M059J (cell line): ENCODE results near the gene LIPA. TPM values are rescaled to one million over a fixed set of nuclear protein-coding genes. Genes with fewer than 3 reads are reported as not detected.
"Not testable (repeated sequence)": the region's sequence is repeated elsewhere in the genome, so short reads cannot be mapped to it uniquely, and the experiment has no call there.

ENCODE experiments used
- DNase-seq: peaks from one replicate; pipeline ENCODE4 v3.0.0-alpha.2; 2012; ENCODE audit warnings: low read depth
- total RNA-seq: library from RNA; depleted of rRNA; stranded (reverse); fragments of >200 nt; shearing (Covaris generic); gene quantifications from 2 replicates; pipeline ENCODE4 v1.2.3, GENCODE V29; 2014

The LIPA gene
- total RNA-seq, 1 experiment from 2014 or later: 149 TPM

DNA sequence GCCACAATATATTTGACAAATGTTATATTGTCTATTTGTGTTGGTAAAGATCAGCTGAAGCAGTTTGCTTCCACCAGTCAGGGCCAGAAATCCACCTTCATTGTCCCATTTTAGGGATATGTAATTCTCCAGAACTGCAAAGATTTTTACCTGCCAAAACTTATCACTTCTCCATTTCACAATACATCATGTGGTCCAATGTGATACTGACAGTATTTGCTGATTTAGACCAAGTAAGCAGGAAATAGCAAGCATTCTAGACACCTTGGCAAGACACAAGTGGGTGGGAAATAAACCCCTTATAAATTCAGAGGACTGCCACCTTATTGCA lies 18.5 kb upstream of the LIPA start:
- no peak for DNase-seq

DNA sequence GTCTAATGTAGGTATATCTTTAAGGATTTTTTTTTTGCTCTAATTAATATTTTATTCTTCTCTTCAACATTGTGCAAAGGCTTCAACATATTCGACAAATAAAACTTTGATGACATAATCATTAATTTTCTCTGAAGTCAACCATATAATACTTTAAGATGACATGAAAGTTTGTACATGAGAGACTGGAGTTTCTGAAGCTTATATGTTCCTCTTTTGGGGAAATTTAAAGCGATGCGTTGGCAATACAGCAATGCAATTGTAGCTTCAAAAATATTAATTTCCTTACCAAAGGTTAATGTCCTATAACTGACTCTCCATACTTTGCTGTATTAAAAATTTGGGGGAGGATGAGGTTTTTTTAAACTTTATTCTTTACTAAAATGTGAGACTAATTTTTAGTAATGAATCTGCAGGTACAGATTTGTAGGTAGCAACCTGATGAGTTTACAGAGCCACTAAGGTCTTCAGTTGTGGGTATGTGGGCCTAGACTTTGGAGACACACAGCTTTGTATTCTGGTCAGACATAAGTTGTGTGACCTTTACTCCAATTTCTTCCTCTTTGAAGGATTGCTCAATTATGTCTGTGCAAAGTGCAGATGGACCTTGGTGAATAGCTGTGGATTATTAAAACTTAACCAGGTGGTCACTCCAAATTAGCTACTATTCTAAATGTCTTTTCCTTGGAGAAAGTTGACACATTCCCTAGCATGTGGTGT lies 18.0 kb upstream of the LIPA start:
- DNase-seq: no peak

DNA sequence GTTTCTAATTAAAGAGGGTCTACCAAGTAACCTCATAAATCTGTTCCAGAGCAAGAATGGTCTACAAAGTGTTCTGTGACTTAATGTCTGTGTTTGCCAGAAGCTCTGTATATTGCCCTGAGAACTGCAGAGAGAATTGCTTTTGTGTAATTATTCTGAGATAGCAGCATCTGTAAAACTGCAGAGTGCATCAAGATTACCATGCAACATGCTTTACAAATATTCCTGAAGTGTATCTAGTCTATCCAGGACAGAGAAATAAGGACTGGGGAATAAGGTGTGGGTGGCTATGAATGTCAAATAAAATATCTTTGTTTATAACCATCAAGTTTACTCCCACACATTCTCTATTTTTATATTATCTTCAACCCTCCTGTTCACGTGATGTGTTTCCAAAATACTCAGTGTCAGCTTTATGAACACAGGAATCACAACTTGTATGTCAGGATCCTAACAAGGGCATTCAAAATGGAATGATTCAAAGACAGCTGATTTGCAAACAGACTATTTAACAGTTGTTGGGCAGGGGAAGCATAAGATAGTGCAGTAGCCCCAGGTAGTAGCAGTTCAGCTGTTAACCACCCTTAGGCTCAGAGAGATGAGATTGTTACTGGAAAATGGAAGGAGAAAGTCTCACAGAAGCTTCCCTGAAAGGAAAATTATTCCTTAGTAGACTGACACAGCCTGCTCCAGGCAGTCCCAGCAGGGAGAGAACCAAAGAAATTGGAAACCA lies 15.3 kb upstream of the LIPA start:
- DNase-seq: no peak

DNA sequence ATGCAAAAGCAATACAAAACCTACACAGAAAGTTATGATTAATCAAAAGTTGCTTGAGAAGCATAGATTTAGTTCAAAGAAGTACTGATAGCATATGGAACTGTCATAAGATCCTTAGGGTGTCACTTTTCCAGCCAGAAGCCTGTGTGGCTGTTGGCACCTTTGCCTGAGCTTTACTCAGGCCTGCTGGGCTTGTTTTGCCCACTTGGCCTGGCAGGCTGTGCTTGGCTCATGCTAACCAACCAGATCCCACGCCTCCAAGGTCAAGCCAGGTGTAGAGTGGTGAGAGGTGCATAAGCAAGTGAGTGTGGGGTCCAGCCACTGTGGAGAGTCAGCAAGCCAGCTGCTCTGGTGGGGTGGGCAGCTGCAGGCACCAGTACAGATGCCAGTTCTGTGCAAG lies 12.0 kb upstream of the LIPA start:
- no peak for DNase-seq

DNA sequence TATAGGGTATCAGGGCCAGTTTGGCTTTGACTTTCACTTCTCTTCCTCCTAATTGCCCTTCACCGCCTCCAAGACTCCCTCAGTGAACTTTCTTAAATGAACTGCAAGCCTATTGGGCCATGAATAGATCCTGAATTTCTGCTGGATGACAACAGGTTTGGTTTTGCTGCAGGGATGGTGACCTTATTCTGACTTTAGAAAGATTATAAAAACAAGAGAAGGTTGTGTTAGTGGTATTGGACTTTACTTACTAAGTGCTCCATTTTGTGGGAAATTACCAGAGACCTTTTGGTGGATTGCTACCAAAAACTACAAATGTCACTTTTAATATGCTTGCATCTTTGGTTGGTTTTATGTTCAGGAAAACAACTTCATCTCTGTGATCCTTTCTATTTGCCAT lies 11.5 kb upstream of the LIPA start:
- no peak for DNase-seq

DNA sequence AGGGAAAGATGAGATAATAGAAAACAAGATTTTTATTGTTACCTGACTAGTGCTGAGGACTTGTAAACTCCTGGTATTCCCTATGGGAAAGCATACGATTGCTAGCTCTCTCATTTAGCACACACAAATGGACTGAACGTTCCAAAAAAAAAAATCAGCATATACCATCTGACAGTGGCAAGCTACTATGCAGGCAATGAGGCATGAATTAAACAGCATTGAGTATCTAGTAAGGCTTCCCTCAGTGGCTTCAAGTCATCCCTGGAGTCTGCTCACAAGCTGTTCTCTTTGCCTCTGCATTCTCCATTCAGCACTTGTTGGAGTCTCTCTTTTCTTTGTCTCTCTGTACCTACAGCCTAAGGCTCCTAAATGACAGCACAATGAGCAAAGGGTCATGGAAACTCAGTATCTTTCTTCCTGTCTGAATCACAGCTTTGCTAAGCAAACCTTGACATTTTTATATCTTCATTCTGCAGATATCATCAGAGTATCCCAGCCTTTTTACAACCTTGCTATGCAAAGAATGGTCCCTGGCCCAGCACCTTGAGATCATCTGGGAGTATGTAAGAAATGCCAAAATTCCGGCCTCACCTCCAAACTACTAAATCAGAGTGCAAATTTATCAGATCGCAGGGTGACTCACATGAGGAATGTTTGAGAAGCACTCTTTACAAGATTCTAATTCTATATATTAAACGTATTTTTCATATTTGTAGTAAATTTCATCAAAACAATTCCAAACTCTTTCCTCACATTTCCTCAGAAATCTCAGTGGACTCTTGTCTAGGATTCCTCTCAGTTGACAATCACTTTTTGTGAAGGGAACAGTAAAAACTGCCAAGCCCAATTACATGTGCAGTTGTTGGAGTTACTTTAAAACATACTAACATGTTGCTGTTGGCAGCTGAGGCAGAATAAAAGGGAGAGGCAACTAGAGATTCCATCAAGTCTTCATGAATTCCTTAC lies 10.8 kb upstream of the LIPA start:
- DNase-seq: peak; percentile 72

DNA sequence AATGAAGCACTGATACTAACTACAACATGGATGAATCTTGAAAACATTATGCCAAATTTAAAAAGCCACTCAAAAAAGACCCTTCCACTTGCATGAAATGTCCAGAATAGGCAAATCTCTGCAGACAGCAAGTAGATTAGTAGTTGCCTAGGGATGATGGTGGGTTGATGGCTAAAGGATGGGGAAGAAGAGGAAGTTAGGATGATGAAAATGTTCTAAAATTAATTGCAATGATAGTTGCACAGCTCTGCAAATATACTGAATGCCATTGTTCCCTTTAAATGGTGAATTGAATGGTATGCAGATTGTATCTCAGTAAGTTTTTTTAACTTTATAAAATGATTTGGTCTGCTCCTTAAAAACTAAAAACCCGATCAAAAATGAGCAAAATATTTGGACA lies 7.3 kb upstream of the LIPA start:
- no peak for DNase-seq

DNA sequence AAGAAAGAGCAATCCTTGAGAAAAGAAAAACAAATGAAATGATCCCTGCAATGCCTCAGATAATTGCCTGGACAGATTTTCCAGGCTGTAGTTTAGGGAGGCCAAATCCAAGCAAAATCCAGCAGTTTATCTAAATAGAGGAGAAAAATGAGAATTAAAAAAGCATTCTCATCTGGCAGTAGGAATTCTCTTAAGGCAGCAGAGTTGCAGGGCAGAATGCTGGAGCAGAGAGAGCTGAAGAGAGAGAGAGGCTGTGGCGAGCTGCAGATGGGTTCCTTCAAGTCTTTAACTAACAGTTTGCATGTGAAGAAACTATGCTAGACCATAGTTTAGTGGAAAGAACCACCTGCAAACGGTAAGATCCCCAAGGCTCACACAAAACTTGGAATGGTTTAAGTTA lies 6.0 kb upstream of the LIPA start:
- no peak for DNase-seq

DNA sequence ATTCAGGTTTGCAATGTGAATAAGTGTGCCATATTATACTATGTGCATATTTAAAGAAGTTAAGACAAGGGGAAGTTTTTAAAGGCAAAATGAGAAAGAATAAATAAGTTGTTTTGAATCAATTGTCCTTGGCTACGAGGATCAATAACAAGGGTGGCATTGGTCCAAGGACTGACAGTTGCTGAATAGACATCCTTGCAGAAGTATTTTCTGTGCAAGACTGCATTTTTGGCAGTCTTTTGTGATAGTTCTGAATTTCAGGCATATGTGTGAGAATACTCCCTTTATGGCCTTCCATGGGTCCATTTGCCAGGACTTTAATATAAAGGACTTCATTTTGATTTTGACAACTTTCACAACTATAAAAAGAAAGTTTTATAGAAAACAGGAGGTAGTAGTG lies 5.4 kb upstream of the LIPA start:
- DNase-seq: no peak

DNA sequence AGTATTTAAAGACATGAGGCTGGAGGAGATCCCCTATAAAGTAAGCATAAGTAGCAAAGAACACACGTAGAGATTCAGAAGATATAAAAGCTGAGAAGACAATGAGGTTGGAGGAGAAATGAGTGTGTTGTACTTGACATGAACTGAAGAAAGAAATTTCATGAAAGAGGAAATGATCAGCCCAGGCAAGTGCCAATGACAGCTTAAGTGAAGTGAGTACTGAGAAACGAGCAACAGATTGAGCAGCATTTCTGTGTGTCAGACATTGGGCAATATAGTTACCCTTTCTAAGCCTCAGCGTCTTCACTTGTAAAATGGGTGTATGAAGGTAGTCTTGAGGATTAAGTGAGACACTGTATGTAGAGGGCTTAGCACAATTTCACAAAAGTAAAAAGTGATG lies 4.8 kb upstream of the LIPA start:
- DNase-seq: no peak

DNA sequence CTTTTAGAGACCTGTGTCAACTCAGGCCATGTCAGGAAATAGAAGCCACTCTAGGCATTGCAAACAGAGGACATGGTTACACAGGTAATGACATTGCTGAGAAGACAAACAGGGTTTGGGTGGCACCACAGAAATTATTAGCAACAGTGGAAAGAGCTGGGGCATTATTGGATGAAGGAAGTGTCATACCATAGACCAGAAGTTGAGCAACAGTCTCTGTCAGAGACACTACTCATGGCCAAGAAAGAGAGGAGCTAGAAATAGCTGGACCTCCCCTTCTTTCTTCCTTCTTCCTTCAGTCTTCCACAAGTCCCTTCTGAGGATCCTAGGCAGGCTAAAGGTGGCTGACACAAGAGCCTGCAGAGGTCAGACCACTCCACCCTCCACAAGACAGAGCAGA lies 4.2 kb upstream of the LIPA start:
- no peak for DNase-seq

DNA sequence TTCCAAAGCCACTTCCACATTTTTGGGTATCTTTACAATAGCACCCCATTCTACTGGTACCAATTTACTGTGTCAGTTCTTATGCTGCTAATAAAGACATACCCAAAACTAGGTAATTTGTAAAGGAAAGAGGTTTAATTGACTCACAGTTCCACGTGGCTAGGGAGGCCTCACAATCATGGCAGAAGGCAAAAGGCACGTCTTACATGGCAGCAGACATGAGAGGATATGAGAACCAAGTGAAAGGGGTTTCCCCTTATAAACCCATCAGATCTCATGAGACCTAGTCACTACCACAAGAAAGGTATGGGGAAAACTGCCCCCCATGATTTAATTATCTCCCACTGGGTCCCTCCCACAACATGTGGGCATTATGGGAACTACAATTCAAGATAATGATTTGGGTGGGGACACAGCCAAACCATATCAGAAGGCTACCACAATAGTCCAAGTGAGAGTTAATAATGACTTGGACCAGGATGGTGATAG lies 3.6 kb upstream of the LIPA start:
- not testable (repeated sequence) for DNase-seq

DNA sequence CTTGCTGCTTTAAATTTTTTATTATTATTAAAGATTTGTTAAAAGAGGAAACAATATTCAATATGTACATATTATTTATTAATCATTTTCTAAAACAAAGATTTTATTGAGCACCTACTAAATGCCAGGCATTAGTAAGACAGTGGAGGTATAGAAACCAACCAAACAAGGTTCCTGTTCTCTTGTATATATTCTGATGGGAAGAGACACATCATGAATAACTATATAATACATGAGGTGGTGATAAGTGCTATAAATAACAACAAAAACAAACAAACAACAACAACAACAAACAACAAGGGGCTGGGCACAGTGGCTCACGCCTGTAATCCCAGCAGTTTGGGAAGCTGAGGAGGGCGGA lies 630 bp upstream of the LIPA start:
- no peak for DNase-seq

DNA sequence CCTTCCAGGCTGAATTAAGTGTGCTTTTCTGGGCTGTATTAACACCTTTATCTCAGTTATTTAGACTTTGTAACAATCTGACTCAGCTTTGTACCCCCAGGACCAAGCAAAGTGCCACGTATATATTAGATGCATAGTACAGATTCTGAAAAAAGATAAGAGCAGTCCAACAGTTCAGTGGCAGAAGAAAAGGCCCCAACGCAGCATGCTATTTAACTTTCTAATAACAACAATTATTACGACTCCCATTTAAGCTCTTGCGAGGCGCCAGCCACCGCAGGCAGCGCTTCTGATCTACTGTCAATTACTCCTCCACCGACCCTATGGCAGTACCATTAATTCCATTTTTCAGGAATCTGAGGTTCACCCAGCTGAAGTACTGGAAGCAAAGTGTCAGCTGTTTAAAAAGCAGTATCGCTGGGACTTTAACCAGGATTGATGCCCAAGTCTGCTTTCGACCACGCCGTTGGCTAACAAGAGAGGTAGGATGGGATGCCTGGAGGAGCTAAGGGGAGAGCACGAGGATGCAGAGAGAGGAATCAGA lies 638 bp downstream of the LIPA start:
- no peak for DNase-seq

DNA sequence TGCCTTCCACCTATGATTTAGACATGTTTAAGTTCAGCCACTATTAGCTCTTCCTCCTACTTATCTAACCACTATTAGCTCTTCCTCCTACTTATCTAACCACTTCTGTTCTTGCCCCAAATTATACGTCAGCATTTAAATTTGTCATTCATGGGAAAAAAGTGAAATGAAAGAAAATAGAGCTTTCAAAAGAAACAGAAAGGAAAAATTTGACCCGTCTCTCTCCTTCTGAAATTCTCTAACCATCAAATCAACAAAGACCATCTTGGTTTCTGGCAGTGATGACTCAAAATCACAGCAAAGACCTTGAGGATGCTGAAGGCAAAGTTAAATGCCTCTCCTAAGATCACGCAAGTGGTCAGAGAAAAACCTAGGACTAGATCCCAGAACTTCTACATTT lies 2.6 kb downstream of the LIPA start:
- no peak for DNase-seq

DNA sequence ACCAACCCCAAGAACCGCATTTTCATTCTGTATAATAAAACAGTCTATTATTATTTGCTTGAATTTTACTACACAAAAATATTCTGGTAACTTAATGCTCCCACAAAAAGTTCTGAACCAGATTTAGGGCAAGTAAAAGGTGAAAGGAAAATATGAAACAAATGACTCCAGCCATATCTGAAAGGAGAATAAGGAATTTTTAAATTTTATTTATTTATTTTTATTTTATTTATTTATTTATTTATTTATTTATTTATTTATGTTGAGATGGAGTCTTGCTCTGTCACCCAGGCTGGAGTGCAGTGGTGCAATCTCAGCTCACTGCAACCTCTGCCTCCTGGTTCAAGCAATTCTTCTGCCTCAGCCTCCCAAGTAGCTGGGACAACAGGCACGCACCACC lies 4.0 kb downstream of the LIPA start:
- not testable (repeated sequence) for DNase-seq

DNA sequence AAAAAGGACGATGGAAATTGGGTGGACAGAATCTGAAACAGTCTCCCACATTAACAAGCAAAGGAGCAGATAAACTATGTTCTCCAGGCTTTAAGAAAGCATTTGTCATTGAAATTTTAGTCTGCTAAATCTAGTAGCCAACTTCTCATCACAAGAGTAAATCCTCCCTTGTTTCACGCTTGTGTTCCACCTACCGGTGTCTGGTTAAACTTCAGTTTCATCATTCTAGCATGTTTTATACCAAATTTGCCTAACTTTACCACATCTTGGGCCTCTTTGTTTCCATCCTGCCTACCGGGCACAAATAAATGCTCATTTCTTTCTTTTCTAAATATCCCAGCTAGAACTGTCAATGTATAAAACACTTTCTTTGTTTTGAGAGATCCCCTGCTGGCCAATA lies 5.8 kb downstream of the LIPA start:
- DNase-seq: no peak

DNA sequence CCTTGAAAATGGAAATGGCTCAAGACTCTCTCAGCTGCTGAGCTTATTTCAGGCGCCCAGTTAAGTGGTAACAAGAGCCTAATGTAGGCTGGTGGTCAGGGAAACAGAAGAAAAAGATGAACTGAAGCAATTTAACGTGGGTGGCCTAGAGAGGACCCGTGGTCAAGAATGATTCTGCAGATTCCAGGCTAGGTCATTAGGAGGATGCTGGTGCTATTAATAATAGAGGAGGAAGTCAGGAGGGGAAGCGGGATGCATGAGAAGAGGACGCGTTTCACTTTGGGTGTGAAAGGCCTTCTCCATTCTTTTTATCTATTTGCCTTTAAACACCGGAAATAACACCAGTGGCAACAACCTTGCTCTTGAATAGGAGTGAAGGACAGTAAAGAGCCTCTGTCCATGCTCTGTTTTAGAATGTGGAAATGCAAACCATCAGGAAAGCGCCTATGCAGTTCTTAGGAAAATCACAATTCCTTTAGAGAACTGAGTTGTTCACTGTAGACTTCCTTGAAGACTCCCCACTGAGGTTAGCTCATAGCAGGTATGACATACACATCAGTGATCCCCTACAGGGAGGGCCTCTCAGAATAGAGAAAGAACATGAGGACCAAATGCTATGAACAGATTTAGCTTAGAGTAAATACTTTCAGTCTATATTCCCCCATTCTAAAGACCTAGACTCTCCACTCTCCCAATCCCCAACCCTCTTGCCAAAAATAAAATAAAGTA lies 8.6 kb downstream of the LIPA start:
- no peak for DNase-seq

DNA sequence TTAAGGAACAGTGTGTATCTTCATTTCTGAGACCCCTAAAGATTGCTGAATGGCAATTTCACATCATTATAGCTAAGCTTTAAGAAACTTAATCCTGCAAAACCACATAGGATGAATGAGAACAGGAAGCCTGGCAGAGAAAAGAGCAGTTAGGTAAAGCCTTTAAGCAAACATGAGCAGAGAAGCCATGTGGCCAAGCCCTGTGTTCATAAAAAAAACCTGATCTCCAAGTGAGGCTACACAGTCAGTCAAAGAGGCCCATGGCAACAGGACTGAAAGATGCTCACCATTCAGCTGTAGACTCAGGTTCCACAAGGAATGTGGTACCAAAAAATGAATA lies 9.3 kb downstream of the LIPA start:
- DNase-seq: no peak

DNA sequence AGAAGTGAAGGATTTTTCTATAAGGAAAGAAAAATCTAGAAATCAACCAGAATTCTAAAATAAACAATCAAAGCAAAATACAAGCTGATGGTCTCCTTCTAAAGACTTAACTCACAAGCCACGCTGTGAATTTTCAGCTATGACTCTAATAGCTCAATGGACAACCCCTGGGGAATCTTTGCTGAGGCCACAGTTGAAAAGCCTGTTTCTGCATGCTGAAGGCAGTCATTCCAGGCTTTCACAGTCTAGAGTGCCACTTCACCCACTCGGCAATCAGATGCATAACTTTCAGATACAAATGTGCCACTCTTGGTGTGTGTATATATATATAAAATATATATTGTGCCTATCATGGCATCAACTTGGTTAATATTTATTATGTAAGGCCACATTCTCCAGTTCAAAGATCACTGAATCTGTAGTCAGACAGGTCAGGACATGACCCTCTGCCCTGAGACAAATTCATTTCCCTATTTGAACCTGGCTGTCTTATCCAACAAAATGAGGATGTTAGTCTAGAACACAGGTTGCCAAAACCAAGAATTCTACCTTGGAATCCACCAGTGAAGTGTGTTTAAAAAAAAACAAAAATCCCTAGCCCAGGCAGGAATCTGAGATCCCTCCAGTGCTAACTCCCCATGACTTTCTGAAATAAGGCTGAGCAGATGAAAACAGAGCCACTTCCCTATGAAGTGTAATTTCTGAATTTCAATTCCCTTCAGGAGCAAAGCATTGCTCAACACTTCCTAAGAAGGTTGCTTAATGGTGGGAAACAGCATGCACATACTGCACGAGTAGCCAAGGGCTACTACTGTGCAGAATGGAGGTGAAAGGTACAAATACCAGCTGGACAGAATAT lies 9.9 kb downstream of the LIPA start:
- DNase-seq: no peak

DNA sequence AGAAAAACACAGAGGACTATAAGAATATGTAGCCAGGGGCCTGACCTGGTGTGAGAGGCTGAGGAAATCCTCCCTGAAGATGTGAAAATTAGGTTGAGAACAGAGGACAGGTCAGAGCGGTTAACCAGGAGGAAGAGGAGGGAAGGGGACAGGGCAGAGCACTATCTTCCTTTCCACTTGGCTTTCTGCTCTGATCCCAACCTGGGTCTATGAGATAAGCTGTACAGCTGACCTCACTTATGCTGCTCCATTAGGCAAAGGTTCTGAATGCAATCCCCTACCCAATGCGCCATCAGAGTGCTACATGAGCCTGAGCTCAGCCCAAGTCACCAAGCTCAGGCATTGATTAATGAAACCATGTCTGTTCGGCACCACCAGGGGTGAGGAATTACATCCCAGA lies 10.5 kb downstream of the LIPA start:
- no peak for DNase-seq
